Measurements from ENCODE around the gene PKN3.

Gene PKN3

GRCh38 chr9:128716581-128717254 lies 14.4 kb downstream of the PKN3 start:
- DNase-seq (ENCODE audit: low read depth in 2 of 2) = no peak

DNA sequence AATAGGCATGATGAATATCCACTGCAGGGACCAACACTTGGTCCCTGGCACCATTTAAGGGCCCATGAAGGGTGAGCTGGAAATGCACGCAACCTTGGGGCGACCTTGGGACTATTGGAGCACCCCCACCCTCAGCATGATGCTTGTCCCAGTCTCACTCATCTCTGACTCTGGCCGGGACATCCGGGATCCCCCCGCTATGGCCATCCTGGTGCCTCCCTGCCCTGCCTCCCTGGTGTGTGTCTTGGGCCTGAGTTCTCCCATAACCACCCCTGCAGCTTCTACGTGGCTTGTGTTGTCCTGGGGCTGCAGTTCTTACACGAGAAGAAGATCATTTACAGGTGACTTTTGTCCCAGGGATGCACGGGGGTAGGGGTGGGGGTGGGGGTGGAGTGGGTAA lies 15.7 kb downstream of the PKN3 start:
- no peak for DNase-seq (ENCODE audit: low read depth in 2 of 2)

DNA sequence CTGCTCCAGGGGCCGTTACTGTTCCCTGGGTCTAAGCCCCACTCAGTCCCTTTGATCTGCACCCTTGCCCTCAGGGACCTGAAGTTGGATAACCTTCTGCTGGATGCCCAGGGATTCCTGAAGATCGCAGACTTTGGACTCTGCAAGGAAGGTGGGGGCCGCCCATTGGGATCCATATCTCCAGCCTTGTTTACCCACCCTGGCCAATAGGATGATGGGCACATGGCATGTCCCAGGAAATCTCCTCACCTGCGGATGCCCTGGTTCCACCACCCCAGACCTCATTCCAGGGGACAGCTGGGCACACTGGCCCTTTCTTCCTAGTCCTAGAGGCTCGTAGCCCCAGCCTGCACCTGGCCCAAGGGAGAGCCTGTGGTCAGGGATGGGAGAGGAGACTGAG lies 16.2 kb downstream of the PKN3 start:
- DNase-seq (ENCODE audit: low read depth in 2 of 2) = no peak

GRCh38 chr9:128719919-128720605 lies 17.8 kb downstream of the PKN3 start:
- DNase-seq (ENCODE audit: low read depth in 2 of 2) = no peak

GRCh38 chr9:128720841-128721486 lies 18.7 kb downstream of the PKN3 start:
- DNase-seq (ENCODE audit: low read depth in 2 of 2) = no peak

- DNase-seq (ENCODE audit: low read depth in 2 of 2) = no peak
Observed at GRCh38 chr9:128721487-128722010, 19.2 kb downstream of the PKN3 start.

GRCh38 chr9:128722380-128723351 lies 20.4 kb downstream of the PKN3 start:
- DNase-seq (ENCODE audit: low read depth in 2 of 2) = no peak

GRCh38 chr9:128723352-128723865 lies 21.1 kb downstream of the PKN3 start:
- no peak for DNase-seq (ENCODE audit: low read depth in 2 of 2)

DNA sequence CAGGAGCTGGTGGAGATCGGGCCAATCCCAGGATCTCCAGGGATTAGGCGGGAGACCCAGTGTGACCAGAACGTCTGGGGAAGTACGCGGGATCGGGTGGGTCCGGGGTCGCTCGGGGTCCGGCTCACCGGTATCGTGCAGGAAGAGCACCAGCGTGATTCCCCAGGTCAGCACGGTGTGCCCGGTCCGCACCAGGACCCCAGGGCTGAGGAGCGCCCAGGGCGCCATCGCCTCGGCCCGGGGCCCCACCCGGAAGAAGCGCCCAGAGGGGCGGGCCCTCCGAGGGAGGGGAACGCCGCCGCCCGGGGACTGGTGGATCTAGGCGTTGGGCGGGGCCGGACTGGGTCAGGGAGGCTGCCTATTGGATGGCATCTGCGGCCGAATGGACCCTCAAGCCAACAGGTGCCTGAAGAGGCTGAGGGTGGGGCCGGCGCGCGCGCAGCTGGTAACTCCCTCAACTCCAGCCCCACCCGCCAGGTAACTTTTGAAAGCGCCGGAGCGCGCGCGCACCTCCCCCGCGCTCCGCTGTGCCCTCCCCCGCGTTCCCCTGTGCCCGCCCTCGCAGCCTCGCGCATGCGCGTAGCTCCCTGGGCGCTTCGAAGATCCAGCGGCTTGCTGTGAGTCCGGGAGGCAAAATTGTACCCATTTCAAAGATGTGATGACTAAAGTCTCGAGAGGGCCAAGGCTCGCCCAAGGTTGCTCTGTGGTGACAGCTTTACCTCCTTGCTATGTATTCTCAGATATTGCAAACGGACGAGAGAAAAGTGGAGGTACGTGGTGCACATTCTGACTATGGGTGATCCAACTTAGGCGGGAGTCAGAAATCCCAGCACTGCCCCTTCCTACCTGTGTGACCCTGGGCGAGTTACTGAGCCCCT lies 21.8 kb downstream of the PKN3 start, which contains the start of gene ZDHHC12:
ZDHHC12 (minus strand) TSS at position 262 of the 878 bp plus-strand sequence; CDS start at position 228, 34 bp downstream.
- peak; percentile 97 to 99 for DNase-seq (ENCODE audit: low read depth in 2 of 2)

GRCh38 chr9:128724744-128725211 lies 22.5 kb downstream of the PKN3 start:
- no peak for DNase-seq (ENCODE audit: low read depth in 2 of 2)

GRCh38 chr9:128727640-128728248 lies 25.4 kb downstream of the PKN3 start:
- DNase-seq (ENCODE audit: low read depth in 2 of 2) = no peak

DNA sequence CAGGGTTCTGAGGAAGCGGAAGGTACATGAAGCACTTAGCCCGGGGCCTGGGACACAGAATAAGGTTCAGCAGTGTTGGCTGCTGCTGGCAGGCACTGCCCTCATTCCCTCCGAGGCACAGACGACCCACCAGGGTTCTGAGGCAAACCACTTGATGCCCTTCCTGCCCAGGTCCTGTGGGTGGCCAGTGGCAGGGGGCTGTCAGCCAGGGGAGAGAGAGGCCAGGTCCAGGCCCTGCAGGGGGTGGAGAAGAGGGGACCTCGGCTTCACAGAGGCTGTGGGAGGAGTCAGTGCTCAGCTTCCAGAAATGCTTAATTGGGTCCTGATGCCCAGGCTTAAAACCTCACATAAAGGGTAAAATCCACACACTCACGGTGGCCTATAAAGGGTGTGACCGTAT lies 26.0 kb downstream of the PKN3 start:
- no peak for DNase-seq (ENCODE audit: low read depth in 2 of 2)

- DNase-seq (ENCODE audit: low read depth in 2 of 2) = no peak
Observed at GRCh38 chr9:128729302-128729701, 27.0 kb downstream of the PKN3 start.

DNA sequence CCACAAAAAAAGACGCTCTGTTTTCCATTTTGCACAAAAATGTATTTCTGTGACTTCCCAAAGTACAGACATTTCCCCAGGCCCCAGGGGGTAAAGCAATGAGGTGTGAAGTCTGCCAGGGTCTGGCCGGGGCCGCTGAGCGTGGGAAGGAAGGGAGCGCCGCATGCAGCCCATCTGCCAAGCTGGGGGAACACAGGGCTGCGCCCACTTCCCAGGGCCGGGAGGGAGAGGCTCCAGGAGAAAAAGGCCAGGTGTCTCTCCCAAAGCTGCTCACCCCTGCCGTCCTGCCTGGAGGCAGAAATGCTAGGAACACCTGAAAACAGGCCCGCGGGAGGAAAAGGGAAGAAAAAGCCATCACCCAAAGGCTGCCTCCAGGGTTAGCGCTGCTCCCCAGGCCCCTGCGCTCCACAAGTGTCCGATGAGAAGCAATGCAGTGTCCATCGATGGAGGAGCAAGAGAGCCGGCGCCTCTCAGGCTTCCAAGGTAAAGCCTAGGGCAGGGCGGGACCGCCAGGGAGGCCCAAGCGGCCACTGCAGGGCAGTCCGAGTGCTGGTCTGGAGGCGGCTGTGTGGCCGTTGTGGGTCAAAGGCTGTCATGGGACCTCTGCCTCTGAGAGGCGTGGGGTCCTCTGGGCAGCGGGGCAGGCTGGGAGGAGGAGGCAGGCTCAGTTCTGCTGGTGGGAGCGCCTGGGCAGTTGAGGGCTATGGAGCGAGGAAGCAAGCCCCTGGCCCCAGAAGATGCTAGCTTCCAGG lies 27.6 kb downstream of the PKN3 start:
- DNase-seq (ENCODE audit: low read depth in 2 of 2) = no peak

- no peak for DNase-seq (ENCODE audit: low read depth in 2 of 2)
Observed at GRCh38 chr9:128731093-128731492, 28.8 kb downstream of the PKN3 start.

DNA sequence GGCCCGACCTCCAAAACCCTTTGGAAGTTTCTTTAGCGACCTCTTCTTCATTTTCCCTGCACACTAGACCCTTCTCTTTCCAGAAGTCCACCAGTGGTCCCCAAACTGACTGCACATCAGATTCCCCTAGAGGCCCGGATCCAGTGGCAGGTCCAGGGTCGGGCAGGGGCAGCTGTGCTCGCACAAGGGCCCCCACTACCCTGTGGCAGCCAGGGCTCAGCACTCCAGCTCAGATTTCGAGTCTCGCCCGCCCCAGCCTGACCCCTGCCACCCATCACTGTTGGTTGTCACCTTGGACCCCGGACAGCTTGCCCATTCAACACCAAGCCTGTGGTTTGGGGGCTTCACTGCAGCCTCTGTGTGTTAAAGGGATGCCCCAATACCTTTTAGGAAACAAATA lies 29.4 kb downstream of the PKN3 start:
- no peak for DNase-seq (ENCODE audit: low read depth in 2 of 2)

DNA sequence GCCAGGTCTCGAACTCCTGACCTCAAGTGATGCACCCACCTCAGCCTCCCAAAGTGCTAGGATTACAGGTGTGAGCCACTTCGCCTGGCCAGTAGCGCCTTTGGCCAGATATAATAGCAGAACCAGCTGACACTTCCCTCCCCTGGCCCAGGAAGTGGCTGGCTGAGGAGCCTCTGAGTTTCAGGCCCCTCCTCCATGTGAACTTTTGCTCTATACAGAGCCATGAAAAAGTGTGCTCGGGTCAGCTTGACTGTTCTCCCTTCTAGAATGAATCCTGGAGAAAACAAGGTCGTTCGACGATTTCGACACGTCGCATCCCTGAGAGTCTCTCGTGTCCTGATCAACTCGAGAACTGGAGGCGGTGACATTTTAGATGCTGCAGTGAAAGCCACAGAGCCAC lies 30.3 kb downstream of the PKN3 start:
- DNase-seq (ENCODE audit: low read depth in 2 of 2) = no peak

GRCh38 chr9:128733256-128733655 lies 31.0 kb downstream of the PKN3 start:
- no peak for DNase-seq (ENCODE audit: low read depth in 2 of 2)

DNA sequence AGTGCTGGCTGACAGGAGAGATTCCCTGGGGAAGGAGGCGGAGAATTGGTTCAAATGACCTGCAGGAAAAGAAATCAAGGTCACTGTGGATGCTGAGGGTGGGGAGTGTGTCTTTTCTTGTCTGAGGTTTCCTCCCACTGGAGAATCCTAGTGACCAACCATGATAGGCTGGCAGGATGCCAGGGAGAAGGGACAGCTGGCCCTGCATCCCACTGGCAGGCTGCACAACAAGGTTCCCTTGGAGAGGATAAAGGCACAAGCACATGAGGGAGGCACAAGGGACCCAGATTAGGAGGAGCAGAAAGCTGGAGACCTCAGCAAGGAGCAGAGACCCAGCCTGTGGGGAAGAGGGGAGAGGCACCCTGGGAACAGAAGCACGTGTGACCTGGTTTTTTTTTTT lies 33.1 kb downstream of the PKN3 start:
- DNase-seq (ENCODE audit: low read depth in 2 of 2) = no peak
